ENCODE results near the gene ZNF678. TPM values are rescaled to one million over a fixed set of nuclear protein-coding genes. Genes with fewer than 3 reads are reported as not detected.
A peak's percentile ranks its signal among the peaks of the same experiment; 100 is the strongest.

The ZNF678 gene
- total RNA-seq (5.6 and 7.3 TPM in 2 replicates), polyA plus RNA-seq (2.2 and 2.8 TPM in 2 replicates), polyA minus RNA-seq (ENCODE audit: low replicate concordance) (0.20 and 8.4 TPM in 2 replicates)
- 1.2 and 1.5 TPM in 2 replicates for polyA plus RNA-seq (2012)

DNA sequence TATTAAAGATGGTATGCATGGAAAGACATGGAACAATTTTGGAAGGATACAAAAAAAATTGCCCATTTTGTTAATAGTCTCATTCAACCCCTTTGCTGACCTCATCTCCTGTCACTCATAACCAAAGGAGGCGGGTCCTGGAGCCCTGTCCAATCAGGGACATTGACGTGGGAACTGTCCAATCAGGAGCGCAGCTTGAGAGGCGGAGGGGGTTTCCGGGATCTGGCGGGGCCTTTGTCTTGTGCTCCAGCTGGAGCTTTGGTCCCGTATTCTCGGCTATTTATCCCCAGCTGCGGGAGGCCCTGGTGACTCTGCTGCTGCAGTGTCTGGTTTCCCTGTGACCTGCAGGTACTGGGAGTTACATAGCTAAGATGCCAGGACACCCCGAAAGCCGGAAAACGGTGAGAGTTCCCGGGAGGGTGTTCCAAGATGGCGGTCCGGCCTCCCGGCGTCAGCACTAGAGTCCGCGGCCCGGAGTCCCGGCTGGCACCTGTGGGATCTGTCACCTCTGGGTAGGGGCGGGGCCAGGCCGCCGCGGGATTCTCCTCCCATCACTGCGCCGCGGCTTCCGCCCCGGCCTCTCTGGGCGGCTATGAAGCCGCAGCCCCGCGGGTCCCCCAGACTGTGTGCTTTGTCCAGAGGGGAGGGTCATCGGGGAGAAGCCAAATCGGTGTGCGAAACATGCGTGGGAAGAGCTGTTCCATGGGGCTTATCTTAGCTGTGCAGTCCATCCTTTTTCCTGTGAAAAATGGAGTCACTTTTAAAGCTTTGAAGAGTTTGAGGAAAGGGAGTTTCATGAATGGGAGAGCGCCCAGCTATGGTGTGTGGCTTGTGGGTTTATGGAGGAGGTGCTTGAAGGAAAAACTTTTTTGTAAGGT lies at the start of gene ZNF678:
TSS of gene ZNF678 (plus strand) at position 233 of the 878 bp plus-strand sequence. CDS start 87,436 bp downstream, outside the sequence.
- Histone ChIP-seq H3K79me2 (ENCODE audit: control insufficient read depth, insufficient read depth, low read length) (peaks cover 6% of the 10 kb centered on the region), H4K20me1 (ENCODE audit: control insufficient read depth, extremely low read depth, insufficient read depth, low read length) (no peaks in the 10 kb centered on the region), H3K4me1 (ENCODE audit: control insufficient read depth, extremely low read depth, insufficient read depth, low read length) (no peaks in the 10 kb centered on the region), H3K9ac (ENCODE audit: insufficient read depth, low read length) (peak within 1 kb of the TSS; percentile 92), H3K9me3 (ENCODE audit: control insufficient read depth, insufficient read depth, low read depth, low read length) (no peaks in the 10 kb centered on the region), H3K4me3 (replicated peaks in 1 of 4; ENCODE audit: control extremely low read depth in 1 of 4, insufficient read depth in 1 of 4, low read depth in 3 of 4, low read length in 4 of 4) (peak within 1 kb of the TSS; percentile 88 to 98 (median 95)), H3K27ac (ENCODE audit: insufficient read depth, low read length) (peak within 1 kb of the TSS; percentile 93), H2AFZ (ENCODE audit: low read length) (peak within 1 kb of the TSS; percentile 99), H3K4me2 (ENCODE audit: extremely low read depth, insufficient read depth, low read length) (peak within 1 kb of the TSS; percentile 83), H3K36me3 (ENCODE audit: control insufficient read depth, insufficient read depth, low read length) (no peaks in the 10 kb centered on the region), H3K27me3 (ENCODE audit: control insufficient read depth, insufficient read depth, low read length) (no peaks in the 10 kb centered on the region)
- no peak for TF ChIP-seq CTCF (conservative IDR thresholded peaks at IDR 0.05 in 1 of 2, IDR thresholded peaks at IDR 0.05 in 1 of 2; ENCODE audit: low read depth in 1 of 2, low read length in 2 of 2)
- no peak for TF ChIP-seq EZH2 (IDR thresholded peaks at IDR 0.05; ENCODE audit: low read length, missing control alignments)
- peak; percentile 91 to 93 for DNase-seq (ENCODE audit: low read depth in 2 of 2)

DNA sequence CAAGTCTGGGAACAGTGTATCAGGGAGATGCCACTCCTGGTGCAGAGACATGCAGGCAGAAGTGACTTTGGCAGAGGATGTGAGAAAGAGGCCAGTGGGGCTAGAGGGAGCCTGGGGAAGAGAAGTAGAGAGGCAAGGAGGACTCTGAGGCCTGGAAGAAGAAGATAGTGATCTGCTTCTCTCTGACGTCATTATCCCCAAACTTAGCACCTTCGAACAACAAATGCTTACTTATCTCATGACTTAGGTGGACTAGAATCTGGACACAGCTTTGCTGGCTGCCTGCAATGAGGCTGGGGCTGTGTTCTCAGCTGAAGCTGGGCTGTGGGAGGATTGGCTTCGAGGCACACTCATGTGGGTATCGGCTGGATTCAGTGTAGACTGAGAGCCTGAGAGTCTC lies 44.5 kb upstream of the ZNF678 start:
- Histone ChIP-seq H3K4me2 (ENCODE audit: extremely low read depth, insufficient read depth, low read length) (no peak overlapping the region), H3K27me3 (ENCODE audit: control insufficient read depth, insufficient read depth, low read length) (no peaks in the 10 kb centered on the region), H3K9me3 (ENCODE audit: control insufficient read depth, insufficient read depth, low read depth, low read length) (no peaks in the 10 kb centered on the region), H2AFZ (ENCODE audit: low read length) (no peak overlapping the region), H3K4me1 (ENCODE audit: control insufficient read depth, extremely low read depth, insufficient read depth, low read length) (no peaks in the 10 kb centered on the region), H3K79me2 (ENCODE audit: control insufficient read depth, insufficient read depth, low read length) (no peaks in the 10 kb centered on the region), H4K20me1 (ENCODE audit: control insufficient read depth, extremely low read depth, insufficient read depth, low read length) (no peaks in the 10 kb centered on the region), H3K9ac (ENCODE audit: insufficient read depth, low read length) (no peak overlapping the region), H3K27ac (ENCODE audit: insufficient read depth, low read length) (no peak overlapping the region), H3K4me3 (replicated peaks in 1 of 4; ENCODE audit: control extremely low read depth in 1 of 4, insufficient read depth in 1 of 4, low read depth in 3 of 4, low read length in 4 of 4) (no peak overlapping the region), H3K36me3 (ENCODE audit: control insufficient read depth, insufficient read depth, low read length) (no peaks in the 10 kb centered on the region)
- no peak for TF ChIP-seq EZH2 (IDR thresholded peaks at IDR 0.05; ENCODE audit: low read length, missing control alignments)
- TF ChIP-seq CTCF (conservative IDR thresholded peaks at IDR 0.05 in 1 of 2, IDR thresholded peaks at IDR 0.05 in 1 of 2; ENCODE audit: low read depth in 1 of 2, low read length in 2 of 2), result no peak
- DNase-seq (ENCODE audit: low read depth in 2 of 2), result no peak

DNA sequence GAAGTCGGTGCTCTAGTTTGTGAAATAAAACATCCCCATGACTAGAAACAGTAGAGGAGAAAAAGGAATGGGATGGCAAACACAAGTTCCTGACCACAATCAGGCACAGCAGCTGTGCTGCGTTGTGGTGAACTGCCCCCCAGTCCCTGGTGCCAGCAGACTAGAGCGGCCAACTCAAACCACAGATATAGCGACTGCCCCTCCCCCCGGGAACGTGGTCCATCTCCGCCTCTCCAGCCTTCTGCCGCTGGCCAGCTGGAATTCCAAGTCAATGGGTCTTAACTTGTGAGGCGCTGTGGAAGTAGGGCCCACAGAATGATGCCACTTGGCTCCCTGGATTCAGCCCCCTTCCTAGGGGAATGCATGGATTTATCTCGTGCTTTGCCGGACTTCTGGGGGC lies 41.6 kb upstream of the ZNF678 start:
- H3K4me3 ChIP-seq (replicated peaks in 1 of 4; ENCODE audit: control extremely low read depth in 1 of 4, insufficient read depth in 1 of 4, low read depth in 3 of 4, low read length in 4 of 4), result no peak overlapping the region
- no peaks in the 10 kb centered on the region for H3K4me1 ChIP-seq (ENCODE audit: control insufficient read depth, extremely low read depth, insufficient read depth, low read length)
- H3K27ac ChIP-seq (ENCODE audit: insufficient read depth, low read length), result no peak overlapping the region
- H4K20me1 ChIP-seq (ENCODE audit: control insufficient read depth, extremely low read depth, insufficient read depth, low read length), result no peaks in the 10 kb centered on the region
- DNase-seq (ENCODE audit: low read depth in 2 of 2), result no peak
- no peak for TF ChIP-seq CTCF (conservative IDR thresholded peaks at IDR 0.05 in 1 of 2, IDR thresholded peaks at IDR 0.05 in 1 of 2; ENCODE audit: low read depth in 1 of 2, low read length in 2 of 2)
- no peak for TF ChIP-seq EZH2 (IDR thresholded peaks at IDR 0.05; ENCODE audit: low read length, missing control alignments)
- no peaks in the 10 kb centered on the region for H3K27me3 ChIP-seq (ENCODE audit: control insufficient read depth, insufficient read depth, low read length)
- H3K9me3 ChIP-seq (ENCODE audit: control insufficient read depth, insufficient read depth, low read depth, low read length), result no peaks in the 10 kb centered on the region
- H3K4me2 ChIP-seq (ENCODE audit: extremely low read depth, insufficient read depth, low read length), result no peak overlapping the region
- no peak overlapping the region for H3K9ac ChIP-seq (ENCODE audit: insufficient read depth, low read length)
- H3K79me2 ChIP-seq (ENCODE audit: control insufficient read depth, insufficient read depth, low read length), result no peaks in the 10 kb centered on the region
- H2AFZ ChIP-seq (ENCODE audit: low read length), result no peak overlapping the region
- no peaks in the 10 kb centered on the region for H3K36me3 ChIP-seq (ENCODE audit: control insufficient read depth, insufficient read depth, low read length)
